ENCODE measurements around the gene ADAM8. TPM values are rescaled to one million over a fixed set of nuclear protein-coding genes. Genes with fewer than 3 reads are reported as not detected.
A peak's percentile ranks its signal among the peaks of the same experiment; 100 is the strongest.

Gene ADAM8
- total RNA-seq, 2 donors from 2014 or later: 156 to 218 TPM

- DNase-seq (peak; percentile 79 to 80), ATAC-seq (replicated peaks in 1 of 2) (peak; percentile 65 to 71)
- Mint-ChIP-seq H3K27ac (peak overlapping the region; percentile 82), H3K36me3 (ENCODE audit: insufficient read depth in 2 of 2) (peaks cover 0 to 4% of the 10 kb centered on the region in 2 donors), H3K27me3 (ENCODE audit: low read depth) (no peaks in the 10 kb centered on the region), H3K4me1 (ENCODE audit: low read depth) (peaks cover 22% of the 10 kb centered on the region), H3K9me3 (no peaks in the 10 kb centered on the region), H3K4me3 (peak overlapping the region; percentile 93 to 94)
Observed at GRCh38 chr10:133274751-133275683, 1.7 kb downstream of the ADAM8 start.

GRCh38 chr10:133273534-133274143, 3.0 kb downstream of the ADAM8 start:
- Mint-ChIP-seq H3K27me3 (ENCODE audit: low read depth) (no peaks in the 10 kb centered on the region), H3K9me3 (no peaks in the 10 kb centered on the region), H3K36me3 (ENCODE audit: insufficient read depth in 2 of 2) (peaks cover 0 to 3% of the 10 kb centered on the region in 2 donors), H3K4me3 (peak overlapping the region in 1 of 2 donors; percentile 12), H3K27ac (no peak overlapping the region), H3K4me1 (ENCODE audit: low read depth) (peaks cover 19% of the 10 kb centered on the region)
- DNase-seq (no peak), ATAC-seq (replicated peaks in 1 of 2) (no peak)

GRCh38 chr10:133272964-133273420, 3.7 kb downstream of the ADAM8 start:
- Mint-ChIP-seq H3K27me3 (ENCODE audit: low read depth) (no peaks in the 10 kb centered on the region), H3K9me3 (no peaks in the 10 kb centered on the region), H3K4me1 (ENCODE audit: low read depth) (peaks cover 12% of the 10 kb centered on the region), H3K36me3 (ENCODE audit: insufficient read depth in 2 of 2) (peaks cover 0 to 3% of the 10 kb centered on the region in 2 donors), H3K4me3 (no peak overlapping the region), H3K27ac (no peak overlapping the region)
- ATAC-seq (replicated peaks in 1 of 2) (no peak), DNase-seq (no peak)

- no peak overlapping the region for H3K27ac Mint-ChIP-seq
- H3K4me1 Mint-ChIP-seq (ENCODE audit: low read depth): peaks cover 7% of the 10 kb centered on the region
- DNase-seq (no peak), ATAC-seq (replicated peaks in 1 of 2) (no peak)
- no peak overlapping the region for H3K4me3 Mint-ChIP-seq
- no peaks in the 10 kb centered on the region for H3K9me3 Mint-ChIP-seq
- peaks cover 0 to 3% of the 10 kb centered on the region in 2 donors for H3K36me3 Mint-ChIP-seq (ENCODE audit: insufficient read depth in 2 of 2)
- H3K27me3 Mint-ChIP-seq (ENCODE audit: low read depth): no peaks in the 10 kb centered on the region
Observed at GRCh38 chr10:133272301-133272963, 4.2 kb downstream of the ADAM8 start.

DNA sequence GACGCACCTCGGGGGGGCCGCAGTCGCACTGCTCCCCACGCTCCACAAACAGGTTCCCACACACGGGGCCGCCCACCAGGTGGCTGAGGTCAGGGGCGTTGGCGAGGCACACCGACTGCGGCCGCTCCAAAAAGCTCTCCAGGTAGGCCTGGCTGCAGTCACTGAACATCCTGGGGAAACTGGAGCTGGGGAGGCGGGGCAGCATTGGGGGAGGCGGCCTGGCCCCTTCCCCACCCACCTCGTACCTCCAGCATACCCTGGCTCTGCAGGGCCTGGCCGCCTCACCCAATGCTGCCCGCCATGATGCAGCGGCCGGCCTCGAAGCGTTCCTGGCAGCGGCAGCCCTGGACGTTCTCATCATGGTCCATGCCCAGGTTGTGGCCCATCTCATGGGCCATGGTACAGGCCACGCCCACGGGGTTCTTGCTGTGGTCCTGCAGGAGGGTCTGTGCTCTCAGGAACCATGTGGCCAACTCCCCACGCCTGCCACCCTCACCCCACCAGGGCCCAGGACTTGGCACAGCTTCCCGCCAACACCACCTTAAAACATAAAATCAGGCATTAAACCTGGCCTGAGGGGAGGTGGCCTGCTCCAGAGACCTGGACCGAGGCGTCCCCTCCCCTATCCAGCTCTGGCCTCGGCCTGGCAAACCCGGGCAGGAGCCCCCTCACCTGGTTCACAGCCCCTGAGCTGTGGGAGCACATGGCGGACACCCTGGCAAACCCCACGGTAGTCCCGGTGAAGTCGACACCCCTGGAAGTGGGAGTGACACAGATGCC, 5.0 kb downstream of the ADAM8 start:
- Mint-ChIP-seq H3K36me3 (ENCODE audit: insufficient read depth in 2 of 2) (peaks cover 0 to 3% of the 10 kb centered on the region in 2 donors), H3K27ac (no peak overlapping the region), H3K27me3 (ENCODE audit: low read depth) (no peaks in the 10 kb centered on the region), H3K4me3 (no peak overlapping the region), H3K4me1 (ENCODE audit: low read depth) (peaks cover 6% of the 10 kb centered on the region), H3K9me3 (no peaks in the 10 kb centered on the region)
- DNase-seq (no peak), ATAC-seq (replicated peaks in 1 of 2) (no peak)

DNA sequence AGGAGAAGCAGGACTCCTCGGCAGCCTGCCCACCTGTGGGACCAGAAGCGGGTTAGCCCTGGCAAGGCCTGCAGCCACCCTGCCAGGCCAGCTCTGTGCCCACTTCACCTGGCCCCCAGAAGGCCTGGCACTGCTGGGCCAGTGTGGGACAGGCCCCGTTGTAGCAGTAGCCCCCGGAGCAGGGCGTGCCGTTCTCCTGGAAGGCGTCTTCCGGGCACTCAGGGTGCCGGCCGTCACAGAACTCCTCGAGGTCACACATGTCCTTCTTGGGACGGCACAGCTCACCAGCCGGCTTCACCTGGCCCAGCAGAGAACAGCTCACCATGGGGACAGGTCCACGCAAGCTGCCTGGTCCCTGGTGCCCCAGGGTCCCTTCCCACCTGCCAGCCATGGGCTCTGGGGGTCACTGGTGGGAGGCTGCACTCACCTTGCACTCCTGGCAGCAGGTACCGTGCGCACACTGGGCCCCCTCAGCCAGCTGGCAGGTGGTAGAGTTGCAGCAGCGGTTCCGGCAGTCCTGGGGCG, 5.8 kb downstream of the ADAM8 start:
- peaks cover 0 to 3% of the 10 kb centered on the region in 2 donors for H3K36me3 Mint-ChIP-seq (ENCODE audit: insufficient read depth in 2 of 2)
- peaks cover 8% of the 10 kb centered on the region for H3K4me1 Mint-ChIP-seq (ENCODE audit: low read depth)
- no peak overlapping the region for H3K4me3 Mint-ChIP-seq
- ATAC-seq (replicated peaks in 1 of 2) (no peak), DNase-seq (no peak)
- no peaks in the 10 kb centered on the region for H3K9me3 Mint-ChIP-seq
- no peaks in the 10 kb centered on the region for H3K27me3 Mint-ChIP-seq (ENCODE audit: low read depth)
- H3K27ac Mint-ChIP-seq: no peak overlapping the region

- H3K4me1 Mint-ChIP-seq (ENCODE audit: low read depth): peaks cover 15% of the 10 kb centered on the region
- H3K27me3 Mint-ChIP-seq (ENCODE audit: low read depth): no peaks in the 10 kb centered on the region
- H3K27ac Mint-ChIP-seq: no peak overlapping the region
- peaks cover 0 to 3% of the 10 kb centered on the region in 2 donors for H3K36me3 Mint-ChIP-seq (ENCODE audit: insufficient read depth in 2 of 2)
- H3K9me3 Mint-ChIP-seq: no peaks in the 10 kb centered on the region
- ATAC-seq (replicated peaks in 1 of 2) (no peak), DNase-seq (no peak)
- H3K4me3 Mint-ChIP-seq: no peak overlapping the region
Observed at GRCh38 chr10:133270204-133270603, 6.5 kb downstream of the ADAM8 start.

- H3K4me3 Mint-ChIP-seq: no peak overlapping the region
- DNase-seq (no peak), ATAC-seq (replicated peaks in 1 of 2) (no peak)
- no peaks in the 10 kb centered on the region for H3K27me3 Mint-ChIP-seq (ENCODE audit: low read depth)
- peaks cover 13% of the 10 kb centered on the region for H3K4me1 Mint-ChIP-seq (ENCODE audit: low read depth)
- peaks cover 0 to 3% of the 10 kb centered on the region in 2 donors for H3K36me3 Mint-ChIP-seq (ENCODE audit: insufficient read depth in 2 of 2)
- no peaks in the 10 kb centered on the region for H3K9me3 Mint-ChIP-seq
- H3K27ac Mint-ChIP-seq: no peak overlapping the region
Observed at GRCh38 chr10:133269367-133269766, 7.3 kb downstream of the ADAM8 start.

DNA sequence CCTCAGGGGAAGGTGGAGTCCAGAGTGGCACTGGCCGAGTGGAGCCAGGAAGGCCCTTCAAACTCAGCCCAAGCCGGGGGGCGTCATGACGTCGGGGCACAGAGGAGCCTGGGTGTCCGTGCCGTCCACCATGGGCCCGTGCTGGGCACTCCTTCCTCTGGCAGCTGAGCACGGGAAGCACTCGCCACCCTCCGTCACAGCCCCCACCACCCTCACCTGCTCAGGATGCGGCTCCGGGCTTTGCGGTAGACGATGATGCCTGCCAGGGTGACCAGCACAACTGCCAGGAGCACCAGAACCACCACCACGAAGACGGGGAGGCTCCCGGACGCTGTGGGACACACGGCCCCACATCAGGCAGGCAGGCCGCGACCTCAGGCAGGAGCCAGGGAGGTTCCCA, 8.1 kb downstream of the ADAM8 start:
- Mint-ChIP-seq H3K27ac (no peak overlapping the region), H3K9me3 (no peaks in the 10 kb centered on the region), H3K27me3 (ENCODE audit: low read depth) (no peaks in the 10 kb centered on the region), H3K4me3 (no peak overlapping the region), H3K36me3 (ENCODE audit: insufficient read depth in 2 of 2) (peaks cover 0 to 3% of the 10 kb centered on the region in 2 donors), H3K4me1 (ENCODE audit: low read depth) (peaks cover 21% of the 10 kb centered on the region)
- no peak for DNase-seq
- no peak for ATAC-seq (replicated peaks in 1 of 2)

GRCh38 chr10:133267829-133268228, 8.8 kb downstream of the ADAM8 start:
- DNase-seq (no peak), ATAC-seq (replicated peaks in 1 of 2) (no peak)
- no peak overlapping the region for H3K4me3 Mint-ChIP-seq
- no peaks in the 10 kb centered on the region for H3K27me3 Mint-ChIP-seq (ENCODE audit: low read depth)
- no peaks in the 10 kb centered on the region for H3K9me3 Mint-ChIP-seq
- H3K4me1 Mint-ChIP-seq (ENCODE audit: low read depth): peaks cover 26% of the 10 kb centered on the region
- H3K27ac Mint-ChIP-seq: no peak overlapping the region
- peaks cover 3% of the 10 kb centered on the region in 2 donors for H3K36me3 Mint-ChIP-seq (ENCODE audit: insufficient read depth in 2 of 2)

GRCh38 chr10:133267293-133267692, 9.4 kb downstream of the ADAM8 start:
- DNase-seq (no peak), ATAC-seq (replicated peaks in 1 of 2) (no peak)
- Mint-ChIP-seq H3K4me1 (ENCODE audit: low read depth) (peaks cover 30% of the 10 kb centered on the region), H3K9me3 (no peaks in the 10 kb centered on the region), H3K27me3 (ENCODE audit: low read depth) (no peaks in the 10 kb centered on the region), H3K36me3 (ENCODE audit: insufficient read depth in 2 of 2) (peaks cover 3% of the 10 kb centered on the region in 2 donors), H3K4me3 (no peak overlapping the region), H3K27ac (no peak overlapping the region)

GRCh38 chr10:133266056-133266795, 10.4 kb downstream of the ADAM8 start:
- Mint-ChIP-seq H3K9me3 (no peaks in the 10 kb centered on the region), H3K27ac (no peak overlapping the region), H3K4me3 (no peak overlapping the region), H3K4me1 (ENCODE audit: low read depth) (peaks cover 31% of the 10 kb centered on the region), H3K27me3 (ENCODE audit: low read depth) (no peaks in the 10 kb centered on the region), H3K36me3 (ENCODE audit: insufficient read depth in 2 of 2) (peaks cover 2 to 3% of the 10 kb centered on the region in 2 donors)
- no peak for ATAC-seq (replicated peaks in 1 of 2)
- DNase-seq: no peak
